ENCODE data around the gene SUMO3. TPM values are rescaled to one million over a fixed set of nuclear protein-coding genes. Genes with fewer than 3 reads are reported as not detected.
A peak's percentile ranks its signal among the peaks of the same experiment; 100 is the strongest.

The SUMO3 gene
- total RNA-seq, 1 experiment from 2014 or later, result 177 TPM

GRCh38 chr21:44802396-44803153 is 15.3 kb downstream of the SUMO3 start:
- no peak for DNase-seq (ENCODE audit: low spot score)

DNA sequence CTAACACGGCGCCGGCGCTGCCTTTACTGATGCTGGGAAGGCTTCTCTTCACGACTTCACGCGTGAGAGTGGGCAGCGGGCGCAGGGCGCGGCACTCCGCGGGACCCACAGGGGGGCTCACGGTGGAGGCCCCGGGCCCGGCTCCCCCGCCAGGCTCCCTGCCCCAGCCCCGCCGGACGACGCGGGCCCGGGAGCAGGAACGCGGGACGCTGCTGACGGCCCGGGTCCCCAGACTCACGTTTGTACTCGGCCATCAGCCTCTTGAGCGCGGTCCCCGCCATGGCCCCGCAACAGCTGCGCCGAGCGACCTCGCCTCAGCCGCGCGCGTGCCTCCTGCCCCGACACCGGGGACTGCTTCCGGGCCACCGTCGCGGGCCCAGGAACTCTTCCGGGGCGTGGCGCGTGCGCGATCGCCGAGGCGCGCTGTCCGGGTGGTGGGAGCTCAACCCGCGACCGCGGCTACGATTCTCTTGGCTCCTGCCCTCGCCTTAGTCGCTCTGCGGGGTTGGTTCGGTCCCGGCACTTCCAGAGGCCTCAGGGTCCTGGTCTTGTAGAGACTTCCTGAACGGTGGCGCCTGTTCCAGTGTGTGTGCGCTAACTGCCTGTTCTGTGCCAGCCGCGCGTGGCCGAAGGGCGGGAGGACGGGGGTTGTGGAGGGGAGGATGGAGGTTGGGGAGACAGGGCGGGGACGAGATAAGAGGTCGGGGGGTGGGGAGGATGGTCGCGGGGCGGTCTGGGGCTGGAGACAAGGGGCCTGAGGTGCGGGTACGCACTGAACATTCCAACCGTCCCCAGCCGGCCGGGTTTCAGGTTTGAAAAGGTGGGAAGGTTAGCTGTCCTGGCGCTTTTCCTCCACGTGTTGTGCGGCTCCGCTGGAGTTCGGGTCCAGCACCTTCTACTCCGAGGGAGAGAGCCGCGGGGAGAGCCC is 16.1 kb downstream of the SUMO3 start, which contains the start of gene UBE2G2:
TSS of gene UBE2G2 (minus strand) at position 353 of the 928 bp plus-strand sequence. CDS start at position 281, 72 bp downstream.
- peak; percentile 65 for DNase-seq (ENCODE audit: low spot score)

DNA sequence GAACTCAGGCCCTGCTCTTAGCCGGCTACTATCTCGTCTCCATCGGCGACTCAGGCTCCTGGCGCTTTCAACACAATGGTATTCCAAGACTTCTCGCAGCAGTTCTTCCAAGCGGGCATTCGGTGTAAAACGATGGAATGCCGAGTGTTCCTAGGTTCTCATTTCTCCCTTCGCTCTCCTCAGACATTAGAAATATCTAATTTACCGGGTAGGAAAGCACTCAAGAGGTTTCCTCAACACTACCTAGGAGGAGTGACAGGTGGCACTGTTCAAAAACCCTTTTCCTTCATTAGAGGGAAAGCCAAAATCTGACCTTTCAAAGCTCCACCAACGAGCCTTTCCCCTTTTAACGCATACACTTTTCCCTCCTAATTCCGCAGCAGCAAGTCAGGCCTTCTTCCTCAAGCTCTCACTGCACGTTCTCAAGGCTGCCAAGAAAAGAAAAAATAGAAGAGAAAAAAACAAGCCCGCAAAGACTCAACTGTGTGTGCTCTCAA is 16.8 kb downstream of the SUMO3 start:
- no peak for DNase-seq (ENCODE audit: low spot score)

DNA sequence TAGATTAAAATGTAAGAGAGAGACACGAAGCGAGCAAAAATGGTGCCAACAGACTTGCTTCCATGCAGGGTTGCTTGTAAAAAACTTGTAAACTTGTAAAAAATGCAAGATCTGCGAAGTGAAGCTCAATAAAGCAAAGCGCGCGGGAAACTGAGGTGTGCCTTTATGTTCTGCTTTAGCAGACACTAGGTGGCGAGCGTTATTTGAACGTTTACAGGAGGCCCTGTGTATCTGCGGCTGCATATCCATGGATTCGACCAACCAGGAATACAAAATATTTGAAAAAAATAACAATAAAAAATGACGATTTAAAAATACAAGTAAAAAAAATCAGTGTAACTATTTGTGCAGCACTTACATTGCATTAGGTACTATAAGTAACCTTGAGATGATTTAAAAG is 17.8 kb downstream of the SUMO3 start:
- DNase-seq (ENCODE audit: low spot score), result no peak

- DNase-seq (ENCODE audit: low spot score), result no peak
Observed at GRCh38 chr21:44799646-44800045, 18.2 kb downstream of the SUMO3 start.

DNA sequence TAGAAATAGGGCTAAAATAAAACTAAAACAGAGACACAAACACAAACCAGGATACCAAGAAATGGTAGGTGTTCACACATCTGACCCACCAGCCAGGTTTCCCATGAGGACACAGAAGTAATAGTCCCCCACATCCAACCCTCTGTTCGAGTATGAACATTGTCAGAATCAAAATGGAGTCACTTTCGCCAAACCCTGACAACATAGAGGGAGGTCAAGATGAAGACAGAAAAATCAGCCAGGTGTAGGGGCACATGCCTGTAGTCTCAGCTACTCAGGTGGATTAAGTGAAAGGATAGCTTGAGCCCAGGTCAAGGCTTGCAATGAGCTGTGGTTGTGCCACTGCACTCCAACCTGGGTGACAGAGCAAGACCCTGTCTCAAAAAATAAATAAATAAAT is 20.1 kb downstream of the SUMO3 start:
- DNase-seq (ENCODE audit: low spot score), result no peak

DNA sequence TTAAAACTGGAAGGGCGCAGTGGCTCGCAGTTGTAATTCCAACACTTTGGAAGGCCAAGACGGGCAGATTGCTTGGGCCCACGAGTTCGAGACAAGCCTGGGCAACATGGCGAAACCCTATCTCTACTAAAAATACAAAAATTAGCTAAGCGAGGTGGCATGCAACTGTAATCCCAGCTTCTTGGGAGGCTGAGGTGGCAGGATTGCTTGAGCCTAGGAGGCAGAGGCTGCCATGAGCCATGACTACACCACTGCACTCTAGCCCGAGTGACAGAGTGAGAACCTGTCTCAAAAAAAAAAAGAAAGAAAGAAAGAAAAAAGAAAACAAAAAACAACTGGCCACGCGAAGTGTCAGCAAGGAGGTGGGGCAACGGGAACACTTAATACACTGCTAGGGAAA is 22.5 kb downstream of the SUMO3 start:
- no peak for DNase-seq (ENCODE audit: low spot score)

GRCh38 chr21:44793592-44794374 is 24.1 kb downstream of the SUMO3 start:
- no peak for DNase-seq (ENCODE audit: low spot score)

DNA sequence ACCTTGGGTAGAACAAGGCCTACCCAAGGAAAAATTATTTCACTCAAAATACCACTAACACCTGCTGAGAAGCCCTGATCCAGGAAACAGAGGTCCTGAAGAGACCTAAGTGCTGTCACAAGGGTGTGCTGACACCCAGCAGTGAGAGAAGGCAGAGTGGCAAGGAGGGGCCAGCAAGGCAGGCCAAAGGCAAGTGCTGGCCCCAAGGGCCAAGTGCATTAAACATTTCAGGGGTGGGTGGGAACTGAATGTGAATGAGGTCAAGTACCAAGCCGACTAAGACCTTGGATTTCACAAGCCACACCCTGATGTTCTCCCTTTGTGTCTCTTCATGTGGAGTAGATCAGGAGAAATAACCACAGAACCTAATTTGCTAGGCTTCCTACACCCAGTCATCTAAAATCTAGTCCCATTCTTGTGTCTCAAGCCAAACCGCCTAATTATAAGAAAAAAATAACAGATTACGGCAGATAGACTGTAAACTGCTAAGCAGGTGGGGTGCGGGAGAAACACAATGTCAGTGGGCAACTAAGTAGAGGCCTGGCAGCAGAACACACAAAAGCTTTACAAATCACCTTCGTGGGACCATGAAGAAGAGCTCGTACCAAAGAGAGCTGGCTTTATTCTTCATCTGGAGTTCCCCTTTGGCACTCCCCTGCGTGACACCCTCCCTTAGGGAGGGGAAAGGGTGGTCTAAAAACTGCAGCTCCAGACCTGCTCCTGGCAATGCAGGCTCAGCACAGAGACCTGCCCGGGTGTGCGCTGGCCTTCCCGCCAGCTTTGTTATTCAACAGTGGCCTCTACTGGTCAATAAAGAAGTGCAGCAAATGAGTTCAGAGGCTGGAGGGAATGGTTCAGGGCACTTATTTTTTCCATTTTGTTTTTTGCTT is 24.9 kb downstream of the SUMO3 start:
- DNase-seq (ENCODE audit: low spot score), result peak; percentile 53

DNA sequence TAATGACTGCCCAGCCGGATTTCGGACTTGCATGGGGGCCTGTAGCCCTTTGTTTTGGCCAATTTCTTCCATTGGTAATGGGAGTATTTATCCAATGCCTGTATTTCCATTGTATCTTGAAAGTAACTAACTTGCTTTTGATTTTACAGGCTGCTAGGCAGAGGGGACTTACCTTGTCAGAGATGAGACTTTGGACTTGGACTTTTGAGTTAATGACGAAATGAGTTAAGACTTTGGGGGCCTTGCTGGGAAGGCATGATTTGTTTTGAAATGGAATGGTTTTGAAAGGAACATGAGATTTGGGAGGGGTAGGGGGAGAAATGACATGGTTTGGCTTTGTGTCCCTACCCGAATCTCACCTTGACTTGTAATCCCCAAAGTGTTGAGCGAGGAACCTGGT is 25.9 kb downstream of the SUMO3 start:
- DNase-seq (ENCODE audit: low spot score), result no peak

- DNase-seq (ENCODE audit: low spot score), result no peak
Observed at GRCh38 chr21:44791246-44791645, 26.6 kb downstream of the SUMO3 start.

GRCh38 chr21:44790368-44790767 is 27.5 kb downstream of the SUMO3 start:
- no peak for DNase-seq (ENCODE audit: low spot score)

DNA sequence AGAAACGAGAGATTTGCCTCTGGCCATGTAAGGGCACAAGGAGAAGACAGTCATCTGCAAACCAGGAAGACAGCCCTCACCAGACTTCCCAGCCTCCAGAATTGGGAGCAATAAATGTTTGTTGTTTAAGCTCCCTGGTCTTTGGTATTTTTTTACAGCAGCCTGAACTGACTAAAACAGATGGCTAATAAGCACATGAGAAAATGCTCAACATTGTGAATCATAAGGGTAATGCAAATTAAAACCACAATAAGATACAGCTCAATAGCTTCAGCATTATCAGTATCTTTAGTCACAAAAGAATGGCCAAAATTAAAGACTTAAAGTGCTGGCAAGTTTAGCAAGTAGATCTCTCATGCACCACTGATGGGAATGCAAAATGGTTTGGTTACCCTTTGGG is 28.0 kb downstream of the SUMO3 start:
- no peak for DNase-seq (ENCODE audit: low spot score)

DNA sequence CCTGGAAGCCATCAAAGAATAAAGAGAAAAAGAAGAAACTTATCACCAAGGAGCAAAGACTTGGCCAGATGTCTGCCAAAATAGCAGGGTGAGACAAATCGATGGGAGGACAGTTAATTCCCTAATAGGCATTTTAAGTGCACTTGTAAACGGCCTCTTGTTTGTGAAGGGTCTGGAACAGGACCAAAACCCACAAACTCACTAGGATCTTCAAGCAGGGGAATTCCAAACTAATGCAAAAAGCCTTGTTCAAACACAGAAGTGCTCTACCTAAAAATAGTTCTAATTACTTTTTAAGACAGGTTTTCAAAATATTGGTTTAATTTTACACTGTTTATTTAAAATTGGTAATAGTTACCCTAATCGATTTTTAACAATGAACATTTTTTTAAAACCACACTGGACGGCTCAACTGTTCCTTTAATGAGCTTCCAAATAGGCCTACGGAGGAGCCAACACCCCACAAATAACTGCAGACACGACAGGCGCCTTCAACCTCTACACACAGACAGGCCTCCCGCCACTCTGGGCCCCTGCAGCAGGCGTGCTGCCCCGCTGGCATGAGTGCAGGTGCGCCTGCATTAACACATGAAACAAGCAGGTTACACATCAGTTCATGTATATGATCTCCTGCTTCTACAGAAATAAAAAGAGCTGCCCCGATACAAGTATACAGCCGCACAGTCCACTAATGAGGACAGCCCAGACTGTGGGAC is 32.1 kb downstream of the SUMO3 start:
- no peak for DNase-seq (ENCODE audit: low spot score)

- DNase-seq (ENCODE audit: low spot score), result no peak
Observed at GRCh38 chr21:44784810-44785209, 33.1 kb downstream of the SUMO3 start.

DNA sequence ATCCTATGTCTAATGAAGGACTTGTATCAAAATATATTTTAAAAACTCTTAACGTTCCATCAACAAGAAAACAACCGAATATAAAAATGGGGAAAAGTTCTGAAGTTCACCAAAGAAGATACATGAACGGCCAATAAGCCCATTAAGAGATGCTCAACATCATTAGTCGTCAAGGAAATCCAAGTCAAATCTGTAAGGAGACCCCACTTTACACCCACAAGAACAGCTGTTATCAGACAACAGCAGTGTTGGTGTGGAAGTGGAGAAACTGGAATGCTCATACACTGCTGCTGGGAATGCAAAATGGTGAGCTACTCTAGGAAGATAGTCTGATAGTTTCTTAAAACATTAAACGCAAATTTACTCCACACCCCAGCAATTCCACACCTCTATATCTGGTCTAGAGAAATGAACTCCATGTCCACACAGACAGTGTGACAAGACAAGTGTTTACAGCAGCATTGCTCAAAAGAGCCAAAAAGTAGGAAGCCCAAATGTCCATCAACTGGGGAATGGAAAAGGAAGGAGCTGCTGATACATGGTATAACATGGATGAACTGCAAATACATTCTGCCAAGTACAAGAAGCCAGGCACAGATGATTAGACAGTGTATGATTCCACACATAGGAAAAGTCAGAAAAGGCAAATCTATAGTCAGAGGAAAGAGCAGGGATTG is 34.7 kb downstream of the SUMO3 start:
- DNase-seq (ENCODE audit: low spot score), result no peak

DNA sequence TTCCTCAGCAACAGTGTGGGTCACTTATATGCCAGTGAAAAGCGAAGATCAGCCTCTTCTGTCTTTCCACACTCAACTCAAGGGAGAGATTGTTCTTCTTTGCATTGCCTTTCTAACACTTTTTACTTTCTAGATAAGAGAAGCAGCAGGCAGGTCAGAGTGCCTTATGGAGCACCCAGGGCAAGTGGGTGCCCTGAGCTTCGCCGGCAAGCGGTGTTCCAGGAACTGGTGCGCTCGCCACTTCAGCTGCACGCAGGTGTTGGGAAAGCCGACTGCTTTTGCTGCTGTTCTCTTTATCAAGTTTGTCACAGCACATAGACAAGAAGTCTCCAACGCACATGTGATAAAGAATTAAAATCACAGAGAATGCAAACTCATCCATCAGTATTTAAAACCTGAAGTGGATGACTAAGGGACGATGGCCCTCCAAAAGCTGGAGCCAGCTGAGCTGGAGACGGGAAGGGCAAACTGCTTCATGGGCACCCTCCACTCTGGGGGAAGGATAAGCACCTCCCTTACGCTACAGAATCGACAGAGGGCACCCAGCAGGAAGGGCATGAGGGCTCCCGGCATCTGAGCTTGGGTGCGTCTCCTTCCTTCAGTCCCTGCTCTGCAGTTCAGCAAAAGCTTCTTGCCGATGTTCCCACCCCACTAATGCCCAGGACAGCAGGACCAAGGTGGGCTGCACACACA is 36.9 kb downstream of the SUMO3 start:
- DNase-seq (ENCODE audit: low spot score), result no peak

DNA sequence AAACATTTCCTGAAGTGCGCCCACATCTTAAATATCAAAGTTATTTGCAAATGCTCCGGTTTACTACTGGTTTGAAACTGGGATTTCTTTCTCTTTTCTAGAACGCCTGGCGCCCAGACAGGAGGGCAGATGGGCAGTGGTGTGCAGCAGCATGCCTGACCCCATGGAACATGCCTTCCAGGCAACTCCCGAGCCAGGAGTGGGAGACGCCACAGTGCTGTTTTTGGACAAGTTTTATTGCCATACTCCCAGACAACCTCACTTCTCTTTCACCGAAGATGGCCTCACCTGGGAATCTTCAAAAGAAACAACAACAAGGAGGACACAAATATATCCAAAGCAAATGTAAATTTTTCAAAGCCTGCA is 37.7 kb downstream of the SUMO3 start:
- no peak for DNase-seq (ENCODE audit: low spot score)
